Suppressor macrophage (primary cell): ENCODE measurements around the gene KLF4.

Source experiments
- DNase-seq, 4 experiments: peaks; one replicate each; pipeline ENCODE4 v3.0.0-alpha.2; 2020 to 2022

KLF4 gene

DNA sequence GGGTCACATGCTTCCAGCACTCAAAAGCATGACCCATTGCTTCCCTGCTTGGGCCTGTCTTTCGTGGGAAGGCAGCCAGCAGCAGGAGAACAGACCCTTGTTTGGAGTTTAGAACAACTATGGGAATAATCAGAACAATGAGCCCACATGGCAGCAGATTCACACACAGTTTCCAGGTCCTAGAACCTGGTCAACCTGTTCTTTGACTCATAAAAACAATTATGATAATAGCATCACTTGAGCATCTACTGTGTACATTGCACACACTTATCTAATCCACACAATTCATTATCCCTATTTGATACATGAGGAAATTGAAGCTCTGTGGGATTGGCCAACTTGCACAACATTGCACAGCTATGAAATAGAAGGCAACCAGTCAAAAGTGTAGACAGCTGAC, 41.7 kb downstream of the KLF4 start:
- no peak for DNase-seq

DNA sequence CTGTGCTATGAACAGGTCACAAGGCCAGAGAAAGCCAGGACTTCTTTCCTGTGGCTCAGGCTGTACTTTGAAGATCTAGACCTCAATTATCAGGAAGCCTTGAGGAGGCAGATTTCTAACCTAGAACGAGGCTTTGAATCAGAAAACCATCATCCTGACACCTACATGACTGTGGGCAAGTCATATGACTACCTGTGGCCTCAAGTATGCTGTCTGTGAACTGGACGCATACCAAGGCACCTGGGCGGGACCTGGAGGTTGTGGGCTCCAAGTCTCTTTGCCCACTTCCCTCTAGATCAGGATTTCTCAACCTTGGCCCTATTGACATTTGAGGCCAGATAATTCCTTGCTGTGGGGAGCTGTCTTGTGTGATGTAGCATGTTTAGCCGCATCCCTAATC, 42.5 kb downstream of the KLF4 start:
- no peak for DNase-seq

DNA sequence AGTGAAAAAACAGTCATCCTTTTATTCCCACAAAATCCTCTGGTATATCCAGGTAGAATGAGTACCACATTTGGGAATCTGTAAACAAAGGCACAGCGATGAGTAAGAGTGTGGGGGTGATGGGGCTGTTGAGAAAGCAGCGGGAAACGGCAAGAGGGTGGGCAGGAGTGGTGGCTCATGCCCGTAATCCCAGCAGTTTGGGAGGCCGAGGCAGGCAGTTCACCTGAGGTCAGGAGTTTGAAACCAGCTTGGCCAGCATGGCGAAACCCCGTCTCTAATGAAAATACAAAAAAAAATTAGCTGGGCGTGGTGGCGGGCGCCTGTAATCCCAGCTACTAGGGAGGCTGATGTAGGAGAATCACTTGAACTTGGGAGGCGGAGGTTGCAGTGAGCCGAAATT, 43.1 kb downstream of the KLF4 start:
- no peak for DNase-seq

DNA sequence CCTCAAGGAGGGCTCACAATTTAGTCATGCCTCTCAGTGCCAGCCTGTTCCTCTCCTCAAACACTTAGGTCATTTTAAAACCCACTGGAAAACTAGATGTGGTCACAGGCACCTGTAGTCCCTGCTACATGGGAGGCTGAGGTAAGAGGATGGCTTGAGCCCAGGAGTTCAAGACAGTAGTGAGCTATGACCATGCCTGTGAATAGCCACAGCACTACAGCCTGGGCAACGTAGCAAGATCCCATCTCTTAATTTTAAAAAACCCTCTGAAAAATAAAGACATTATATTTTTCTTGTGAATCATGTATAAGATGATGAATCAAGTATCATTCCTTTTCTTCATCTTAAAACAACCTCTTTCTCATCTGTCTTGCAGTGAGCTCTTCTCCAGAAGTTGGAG, 45.8 kb downstream of the KLF4 start:
- DNase-seq: no peak

DNA sequence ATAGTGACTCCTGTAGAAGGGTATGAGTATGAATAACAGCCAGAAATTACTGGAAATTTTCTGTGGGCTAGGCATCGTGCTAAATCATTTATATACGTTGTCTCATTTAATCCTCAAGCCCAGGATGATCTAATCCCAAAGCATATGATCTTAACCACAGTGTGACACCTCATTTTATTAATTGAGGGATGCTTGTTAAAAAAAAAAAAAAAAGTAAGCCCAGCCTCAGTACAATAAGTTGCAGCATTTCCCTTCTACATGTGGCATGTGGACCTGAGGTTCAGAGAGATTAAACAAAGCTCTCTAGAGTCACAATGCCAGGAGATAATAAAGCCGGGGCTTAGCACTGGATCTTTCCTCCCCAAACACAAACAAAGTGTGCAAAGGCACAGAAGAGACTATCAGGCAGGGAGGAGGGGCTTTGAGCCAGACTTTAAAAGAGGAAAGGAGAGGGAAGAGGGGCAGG, 49.5 kb downstream of the KLF4 start:
- DNase-seq: no peak

DNA sequence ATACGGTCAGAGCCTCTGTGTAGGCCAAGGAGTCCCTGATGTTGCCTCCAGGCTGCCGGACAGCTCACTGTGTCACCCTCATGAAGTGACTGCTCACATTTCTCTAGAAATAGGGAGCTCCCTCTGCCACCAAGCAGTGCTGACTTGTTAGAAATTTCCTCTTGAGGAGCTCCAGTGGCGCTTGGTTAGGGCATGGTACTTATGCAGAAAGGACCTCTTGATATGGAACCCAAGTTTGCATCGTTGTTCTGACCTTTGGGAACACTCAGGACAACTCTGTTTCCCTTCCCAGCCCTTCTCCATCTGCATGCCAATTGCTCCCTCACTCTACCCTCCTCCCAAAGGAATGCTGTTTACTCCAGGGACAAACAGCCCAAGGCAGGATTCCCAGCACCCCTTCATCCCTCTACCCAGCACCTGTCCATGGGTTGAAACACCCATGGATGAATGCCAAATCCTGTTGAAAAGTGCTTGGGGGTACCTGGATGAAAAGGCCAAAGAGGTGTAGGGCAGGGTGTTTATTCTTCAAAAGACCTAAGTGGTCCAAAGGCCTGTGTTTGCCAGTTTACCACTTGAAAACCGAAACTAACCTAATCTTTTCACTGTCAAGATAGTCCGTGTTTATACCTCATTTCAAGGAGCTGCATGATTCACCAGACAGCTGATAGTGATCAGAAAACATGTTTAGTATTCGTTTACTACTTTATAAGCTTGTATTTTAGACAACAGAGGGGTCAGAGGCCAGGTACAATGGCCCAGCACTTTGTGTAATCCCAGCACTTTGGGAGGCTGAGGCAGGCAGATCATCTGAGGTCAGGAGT, 51.1 kb downstream of the KLF4 start:
- DNase-seq: no peak

DNA sequence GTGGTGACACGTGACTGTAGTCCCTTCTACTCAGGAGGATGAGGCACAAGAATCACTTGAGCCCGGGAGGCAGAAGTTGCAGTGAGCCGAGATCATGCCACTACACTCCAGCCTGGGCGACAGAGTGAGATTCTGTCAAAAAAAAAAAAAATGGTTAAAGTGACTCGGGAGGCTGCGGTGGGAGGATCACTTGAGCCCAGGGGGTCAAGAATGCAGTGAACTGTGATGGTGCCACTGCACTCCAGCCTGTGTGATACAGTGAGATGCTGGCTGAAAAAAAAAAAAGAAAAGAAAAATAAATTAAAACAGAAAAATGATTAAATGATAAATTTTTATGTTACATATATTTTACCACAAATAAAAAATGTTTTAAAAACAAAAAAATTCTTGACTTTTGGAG, 51.9 kb downstream of the KLF4 start:
- no peak for DNase-seq

DNA sequence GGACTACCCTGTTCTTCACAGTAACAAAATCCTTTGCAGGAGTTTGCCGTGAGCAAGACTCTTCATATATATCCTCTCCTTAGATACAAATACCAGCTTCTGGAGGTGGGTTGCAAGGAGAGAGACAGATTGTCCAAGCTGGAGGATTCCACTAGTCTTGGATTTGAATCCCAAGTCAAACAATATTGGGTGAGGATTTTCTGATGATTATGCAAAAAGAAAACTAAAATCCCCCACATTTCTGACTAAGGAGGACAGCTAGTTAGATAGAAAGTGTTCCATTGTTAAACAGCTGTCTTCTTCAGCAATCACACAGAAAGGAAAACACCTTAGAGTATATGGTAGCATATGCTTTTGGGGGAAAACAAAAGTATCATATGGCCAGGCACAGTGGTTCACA, 54.2 kb downstream of the KLF4 start:
- no peak for DNase-seq
